ENCODE data around the gene SLC17A5. TPM values are rescaled to one million over a fixed set of nuclear protein-coding genes. Genes with fewer than 3 reads are reported as not detected.
A peak's percentile ranks its signal among the peaks of the same experiment; 100 is the strongest.

SLC17A5 gene
- total and polyA plus RNA-seq, 9 of the 15 experiments (the other 6 are each of a cell fraction or from before 2014, with no cell fraction given): 1.3 to 7.2 (median 3.4) TPM

GRCh38 chr6:73652637-73653570, 888 bp downstream of the SLC17A5 start:
- no peaks in the 10 kb centered on the region for H3K9me3 ChIP-seq (replicated peaks; ENCODE audit: control insufficient read depth, insufficient read depth, low read depth, low read length)
- no peaks in the 10 kb centered on the region for H4K20me1 ChIP-seq (replicated peaks; ENCODE audit: control insufficient read depth, insufficient read depth, low read length)
- 4% methylated on average over 20 of the region's 32 CpGs for WGBS (ENCODE audit: insufficient coverage, low coverage, missing lambda C conversion rate)
- ATAC-seq (peak; percentile 71), FAIRE-seq (peak; percentile 85), DNase-seq (ENCODE audit: extremely low read depth in 1 of 4, low spot score in 3 of 4) (peak; percentile 75 to 83 (median 78))
- no peaks in the 10 kb centered on the region for H3K9me1 ChIP-seq (ENCODE audit: control insufficient read depth, insufficient read depth, low read length)
- H3K79me2 ChIP-seq (ENCODE audit: control insufficient read depth, insufficient read depth, low read length): peaks cover 16% of the 10 kb centered on the region; the same call in 2 of the 3 replicates
- H3K27me3 ChIP-seq (ENCODE audit: control insufficient read depth in 2 of 2, insufficient read depth in 2 of 2, low read length in 2 of 2): no peaks in the 10 kb centered on the region
- POLR2A ChIA-PET: interaction anchor here (1.0 to 4.1 kb wide), 10 partner anchors 9 to 192 kb away, joined by 3 to 91 read pairs (median 4); partner anchors contain the start of genes EEF1A1 and MTO1
- no peaks in the 10 kb centered on the region for H3K36me3 ChIP-seq (ENCODE audit: control insufficient read depth, insufficient read depth, low read length)
- BruUV-seq (replicated peaks): TSS peak; percentile 63
- in situ Hi-C loops (cut with MboI) (no loop called here), intact Hi-C loops (cut with micrococcal nuclease) (no loop called here)
- H3K27ac ChIP-seq (ENCODE audit: extremely low read depth, low read depth, low read length): peak overlapping the region; percentile 49; the same call in 2 of the 3 replicates
- CTCF ChIA-PET (ENCODE audit: low intra/inter-chr PET ratio): interaction anchor here (3.0 kb wide), 1 partner anchor 138 kb away, joined by 21 read pairs; no protein-coding TSS in a partner anchor
- peak overlapping the region; percentile 99 for H2AFZ ChIP-seq (ENCODE audit: low read depth, low read length)
- peaks cover 5 to 10% of the 10 kb centered on the region in 2 experiments; a peak in 3 of 5 replicates for H3K4me1 ChIP-seq (replicated peaks in 1 of 2; ENCODE audit: control insufficient read depth in 2 of 2, insufficient read depth in 2 of 2, low read length in 2 of 2)
- H3K4me2 ChIP-seq (ENCODE audit: insufficient read depth, low read length): peak overlapping the region; percentile 93
- H3K4me3 ChIP-seq: peak overlapping the region; percentile 90
- peak overlapping the region; percentile 87 to 96 for H3K9ac ChIP-seq (ENCODE audit: insufficient read depth in 1 of 2, low read depth in 2 of 2, low read length in 2 of 2)
- TF ChIP-seq SP1 (CRISPR knock-in tag; IDR thresholded peaks at IDR 0.05): no peak
- TF ChIP-seq HDAC8 (tag; IDR thresholded peaks at IDR 0.05): no peak
- TF ChIP-seq MBD1 (CRISPR knock-in tag; IDR thresholded peaks at IDR 0.05): no peak
- no peak for TF ChIP-seq ZNF507 (tag; conservative IDR thresholded peaks at IDR 0.05)
- TF ChIP-seq E2F6 (IDR thresholded peaks at IDR 0.05; ENCODE audit: borderline replicate concordance in 1 of 2, extremely low read depth in 1 of 2, insufficient read depth in 1 of 2, insufficient read length in 1 of 2, low read depth in 1 of 2, low read length in 1 of 2, poor library complexity in 1 of 2, severe bottlenecking in 1 of 2): peak in 1 of 2 experiments; percentile 38
- 0 out of 2 replicates have a peak, but pooled peaks have one; percentile 3 for TF ChIP-seq SMARCA5 (IDR thresholded peaks at IDR 0.05)
- TF ChIP-seq VEZF1 (CRISPR knock-in tag; IDR thresholded peaks at IDR 0.05): peak; percentile 86
- TF ChIP-seq ZC3H4 (CRISPR knock-in tag; IDR thresholded peaks at IDR 0.05; ENCODE audit: borderline replicate concordance): no peak
- TF ChIP-seq MXD1 (CRISPR knock-in tag; IDR thresholded peaks at IDR 0.05; ENCODE audit: borderline replicate concordance, poor library complexity, severe bottlenecking): no peak
- TF ChIP-seq HMG20B (CRISPR knock-in tag; IDR thresholded peaks at IDR 0.05): no peak

Measured in K562 (cell line).